ENCODE results near the gene MMP15.

- TF ChIP-seq CTCF (IDR thresholded peaks at IDR 0.05) (no peak), EZH2 (IDR thresholded peaks at IDR 0.05) (no peak), EZH2phosphoT487 (IDR thresholded peaks at IDR 0.05) (no peak)
Observed at GRCh38 chr16:58054289-58054688, 28.7 kb downstream of the MMP15 start.

Data from neural progenitor cell (in vitro differentiated cells).